H9 (cell line): Measurements from ENCODE around the gene PSMB7. TPM values are rescaled to one million over a fixed set of nuclear protein-coding genes. Genes with fewer than 3 reads are reported as not detected.

ENCODE experiments used
- DNase-seq: peaks from one replicate; pipeline ENCODE4 v3.0.0-alpha.2; 2017
- H2AFZ ChIP-seq: one replicate; pipeline ENCODE4 v1.6.1; 2013; ENCODE audit warnings: mild to moderate bottlenecking, low read length, control low read depth, moderate library complexity
- H2AK5ac ChIP-seq: 2 replicates; pipeline ENCODE4 v1.6.1; 2013; ENCODE audit warnings: low read length, control low read depth, mixed read lengths; ENCODE audit not compliant: insufficient read length
- H2BK120ac ChIP-seq: one replicate; pipeline ENCODE4 v1.6.1; 2013; ENCODE audit warnings: low read depth, mild to moderate bottlenecking, low read length, control low read depth, inconsistent platforms; ENCODE audit not compliant: poor library complexity, severe bottlenecking
- H2BK12ac ChIP-seq: 2 replicates; pipeline ENCODE4 v1.6.1; 2013; ENCODE audit warnings: low read length, control low read depth, mixed read lengths, low read depth; ENCODE audit not compliant: insufficient read length
- H2BK15ac ChIP-seq: 2 replicates; pipeline ENCODE4 v1.6.1; 2013; ENCODE audit warnings: low read depth, low read length, control low read depth
- H2BK20ac ChIP-seq: one replicate; pipeline ENCODE4 v1.6.1; 2013; ENCODE audit warnings: low read depth, mild to moderate bottlenecking, low read length, control low read depth, inconsistent platforms; ENCODE audit not compliant: poor library complexity, severe bottlenecking
- H2BK5ac ChIP-seq: 2 replicates; pipeline ENCODE4 v1.6.1; 2013; ENCODE audit warnings: low read length, control low read depth, mixed read lengths; ENCODE audit not compliant: insufficient read length
- H3K14ac ChIP-seq: 2 replicates; pipeline ENCODE4 v1.6.1; 2013; ENCODE audit warnings: low read length, control low read depth; ENCODE audit not compliant: insufficient read depth
- H3K18ac ChIP-seq: 2 replicates; pipeline ENCODE4 v1.6.1; 2013; ENCODE audit warnings: low read depth, mild to moderate bottlenecking, mixed read lengths, low read length, control low read depth; ENCODE audit not compliant: insufficient read length
- H3K23ac ChIP-seq: 2 replicates; pipeline ENCODE4 v1.6.1; 2013; ENCODE audit warnings: low read length, control low read depth, mixed read lengths, low read depth; ENCODE audit not compliant: insufficient read length
- H3K23me2 ChIP-seq: 2 replicates; pipeline ENCODE4 v1.6.1; 2013; ENCODE audit warnings: low read depth, mild to moderate bottlenecking, mixed read lengths, low read length, control low read depth; ENCODE audit not compliant: insufficient read length, poor library complexity, severe bottlenecking
- H3K27ac ChIP-seq: 2 replicates; pipeline ENCODE4 v1.5.1; 2013; ENCODE audit warnings: low read length, control low read depth, mixed read lengths, low read depth; ENCODE audit not compliant: insufficient read length
- H3K27me3 ChIP-seq: 2 replicates; pipeline ENCODE4 v1.6.1; 2013; ENCODE audit warnings: low read length, control low read depth, inconsistent platforms; ENCODE audit not compliant: insufficient read depth
- H3K4ac ChIP-seq: 2 replicates; pipeline ENCODE4 v1.6.1; 2013; ENCODE audit warnings: low read depth, mild to moderate bottlenecking, control low read depth, inconsistent platforms, low read length, moderate library complexity
- H3K4me1 ChIP-seq: 2 replicates; pipeline ENCODE4 v1.6.1; 2013; ENCODE audit warnings: low read length, control low read depth, inconsistent platforms; ENCODE audit not compliant: insufficient read depth
- H3K4me2 ChIP-seq: 2 replicates; pipeline ENCODE4 v1.6.1; 2013; ENCODE audit warnings: low read length, control low read depth, mixed read lengths; ENCODE audit not compliant: insufficient read length, insufficient read depth
- H3K56ac ChIP-seq: 2 replicates; pipeline ENCODE4 v1.6.1; 2013; ENCODE audit warnings: low read depth, mild to moderate bottlenecking, mixed read lengths, low read length, control low read depth; ENCODE audit not compliant: insufficient read length
- H3K79me1 ChIP-seq: 2 replicates; pipeline ENCODE4 v1.6.1; 2013; ENCODE audit warnings: low read depth, mild to moderate bottlenecking, moderate library complexity, low read length, control low read depth, inconsistent platforms; ENCODE audit not compliant: insufficient read depth, poor library complexity, severe bottlenecking
- H3K79me2 ChIP-seq: 2 replicates; pipeline ENCODE4 v1.6.1; 2013; ENCODE audit warnings: low read length, control low read depth, inconsistent platforms; ENCODE audit not compliant: insufficient read depth
- H3K9ac ChIP-seq: 2 replicates; pipeline ENCODE4 v1.6.1; 2013; ENCODE audit warnings: low read length, control low read depth, mixed read lengths; ENCODE audit not compliant: insufficient read length; ENCODE audit errors: extremely low read depth
- H3K9me3 ChIP-seq: one replicate; pipeline ENCODE4 v1.6.1; 2013; ENCODE audit warnings: low read depth, low read length, inconsistent platforms; ENCODE audit not compliant: control insufficient read depth
- H3T11ph ChIP-seq: one replicate; pipeline ENCODE4 v1.6.1; 2013; ENCODE audit warnings: mild to moderate bottlenecking, low read length, control low read depth, inconsistent platforms
- H4K20me1 ChIP-seq: one replicate; pipeline ENCODE4 v1.6.1; 2013; ENCODE audit not compliant: control insufficient read depth, insufficient read length, insufficient read depth
- H4K5ac ChIP-seq: 2 replicates; pipeline ENCODE4 v1.6.1; 2013; ENCODE audit warnings: low read depth, mild to moderate bottlenecking, mixed read lengths, low read length, control low read depth; ENCODE audit not compliant: insufficient read length
- H4K8ac ChIP-seq: replicated peaks from 2 replicates; pipeline ENCODE4 v1.6.1; 2013; ENCODE audit warnings: low read length, control low read depth, mixed read lengths, low read depth; ENCODE audit not compliant: insufficient read length
- H4K91ac ChIP-seq: 2 replicates; pipeline ENCODE4 v1.6.1; 2013; ENCODE audit warnings: low read depth, mild to moderate bottlenecking, moderate library complexity, mixed read lengths, low read length, control low read depth; ENCODE audit not compliant: insufficient read length
- H3K27ac Mint-ChIP-seq, 3 experiments: 2 replicates in 2 of 3; 3 replicates in 1 of 3; pipeline ENCODE4 v1.8.0; 2020 to 2021; ENCODE audit warnings: mixed read lengths in 3 of 3, mild to moderate bottlenecking in 1 of 3, moderate library complexity in 1 of 3
- H3K27me3 Mint-ChIP-seq: 2 replicates; pipeline ENCODE4 v1.8.0; 2021; ENCODE audit warnings: low read depth, mild to moderate bottlenecking, moderate library complexity, mixed read lengths
- H3K36me3 Mint-ChIP-seq, 3 experiments: 2 replicates in 2 of 3; 3 replicates in 1 of 3; pipeline ENCODE4 v1.8.0; 2020 to 2021; ENCODE audit warnings: low read depth in 3 of 3, mixed read lengths in 3 of 3; ENCODE audit not compliant: insufficient read depth in 1 of 3
- H3K4me1 Mint-ChIP-seq, 2 experiments: 2 replicates each; pipeline ENCODE4 v1.8.0; 2020; ENCODE audit warnings: mixed read lengths in 2 of 2
- H3K4me3 Mint-ChIP-seq, 2 experiments: 2 replicates in 1 of 2; 3 replicates in 1 of 2; pipeline ENCODE4 v1.8.0; 2020 to 2021; ENCODE audit warnings: mild to moderate bottlenecking in 2 of 2, mixed read lengths in 2 of 2, moderate library complexity in 1 of 2
- H3K9me3 Mint-ChIP-seq, 2 experiments: 2 replicates in 1 of 2; 3 replicates in 1 of 2; pipeline ENCODE4 v1.8.0; 2020; ENCODE audit warnings: mild to moderate bottlenecking in 2 of 2, mixed read lengths in 2 of 2, moderate library complexity in 1 of 2
- WGBS: extraction: QIAGEN DNeasy Blood & Tissue Kit; methylation state at CpG from one replicate; pipeline ENCODE4 v1.1.7; 2013; ENCODE audit warnings: missing lambda C conversion rate, low lambda C conversion rate, mixed read lengths; ENCODE audit not compliant: insufficient read length; ENCODE audit errors: extremely low coverage; 5-methylcytosine and 5-hydroxymethylcytosine counted together
- long read RNA-seq: library from polyadenylated mRNA; unstranded; transcript quantifications from one replicate; pipeline ENCODE4 v2.0.0, GENCODE V29; 2020
- total RNA-seq: library from RNA; stranded (reverse); gene quantifications from 2 replicates; pipeline ENCODE4 v1.2.1, GENCODE V29; 2021
- TF ChIP-seq, protein P1 (sequence below): fragments of 200-600 bp; sonication (generic); conservative IDR thresholded peaks from 3 replicates; pipeline ENCODE4 v1.8.0; 2021; ENCODE audit warnings: antibody characterized with exemption, mild to moderate bottlenecking

PSMB7 gene
- 209 and 216 TPM in 2 replicates for total RNA-seq
- long read RNA-seq, transcript PSMB7-201 (8 exons, 980 nt), result major isoform, 353 of 380 reads
- long read RNA-seq, partial matches to known transcripts, result 7 of 380 reads
- long read RNA-seq, other reads (novel, unspliced or antisense), result 20 of 380 reads

DNA sequence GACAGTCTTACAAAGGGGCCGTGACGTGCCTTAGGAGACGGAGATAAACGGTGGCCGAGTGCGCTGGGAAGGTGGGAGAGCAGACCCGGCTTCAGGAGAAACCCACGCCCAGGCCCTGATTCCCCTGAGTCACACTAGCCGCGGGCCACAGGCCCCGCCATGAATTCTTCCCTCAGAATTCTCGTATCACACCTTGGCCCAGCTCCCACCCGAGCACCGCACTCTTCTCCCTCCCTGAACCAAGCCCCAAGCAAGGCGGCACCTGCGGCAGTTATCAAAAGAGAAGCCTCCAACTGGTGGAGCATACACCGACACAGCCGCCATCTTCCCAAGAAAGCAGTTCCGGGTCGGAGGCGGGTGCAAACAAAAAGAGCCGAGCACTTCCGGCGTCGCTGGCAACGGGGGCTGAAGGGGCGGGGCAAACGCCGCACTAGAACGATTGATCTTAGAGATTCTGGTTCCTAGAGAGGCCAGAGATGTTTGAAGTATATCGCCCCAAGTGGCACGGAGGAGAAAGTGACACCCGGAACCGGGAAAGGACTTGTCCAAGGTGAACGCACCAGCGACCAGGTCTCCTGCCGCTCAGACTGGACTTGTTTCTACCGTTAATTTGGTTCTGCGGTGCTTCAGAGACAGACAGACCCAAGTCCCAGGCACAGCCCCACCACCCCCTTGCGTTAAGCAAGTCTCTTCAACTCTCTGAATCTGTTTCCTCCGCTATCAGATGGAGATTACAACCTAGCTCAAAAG, at the start of gene PSMB7:
PSMB7 (minus strand) TSS at position 341 of the 750 bp plus-strand sequence; CDS start at position 324, 17 bp downstream.
- Histone ChIP-seq H2AK5ac (peak within 1 kb of the TSS; percentile 1), H2BK12ac (no peak within 1 kb of the TSS), H3K9me3 (no peaks in the 10 kb centered on the region), H2BK15ac (no peak within 1 kb of the TSS), H4K20me1 (no peaks in the 10 kb centered on the region), H3K18ac (peak within 1 kb of the TSS; percentile 87), H4K8ac (peak within 1 kb of the TSS; percentile 74), H2BK20ac (no peak within 1 kb of the TSS), H2BK120ac (no peak within 1 kb of the TSS), H3K23ac (no peak within 1 kb of the TSS), H3K23me2 (peaks cover 4% of the 10 kb centered on the region), H3K4ac (no peak within 1 kb of the TSS), H3K4me2 (peak within 1 kb of the TSS; percentile 86), H3K27ac (no peak within 1 kb of the TSS), H2BK5ac (peak within 1 kb of the TSS; percentile 24), H4K5ac (peak within 1 kb of the TSS; percentile 36), H4K91ac (no peak within 1 kb of the TSS), H3K4me1 (peaks cover 2% of the 10 kb centered on the region; the same call in 1 of the 2 replicates), H3K9ac (peak within 1 kb of the TSS; percentile 96), H3K79me1 (no peaks in the 10 kb centered on the region), H3K56ac (peak within 1 kb of the TSS; percentile 41), H3K14ac (peak within 1 kb of the TSS; percentile 33; the same call in 1 of the 2 replicates), H3K79me2 (peaks cover 6% of the 10 kb centered on the region; the same call in 1 of the 2 replicates), H3K27me3 (no peaks in the 10 kb centered on the region), H3T11ph (no peak within 1 kb of the TSS), H2AFZ (no peak within 1 kb of the TSS)
- peak; percentile 96 for DNase-seq
- Mint-ChIP-seq H3K9me3 (no peaks in the 10 kb centered on the region; a peak in 1 of 5 replicates), H3K4me3 (peak within 1 kb of the TSS; percentile 99 to 100), H3K4me1 (peaks cover 10 to 15% of the 10 kb centered on the region in 2 experiments), H3K27me3 (no peaks in the 10 kb centered on the region; the same call in 1 of the 2 replicates), H3K27ac (peak within 1 kb of the TSS; percentile 99 to 100 (median 100)), H3K36me3 (peaks cover 12 to 45% (median 41%) of the 10 kb centered on the region in 3 experiments; a peak in 6 of 7 replicates)
- TF ChIP-seq, protein P1, sequence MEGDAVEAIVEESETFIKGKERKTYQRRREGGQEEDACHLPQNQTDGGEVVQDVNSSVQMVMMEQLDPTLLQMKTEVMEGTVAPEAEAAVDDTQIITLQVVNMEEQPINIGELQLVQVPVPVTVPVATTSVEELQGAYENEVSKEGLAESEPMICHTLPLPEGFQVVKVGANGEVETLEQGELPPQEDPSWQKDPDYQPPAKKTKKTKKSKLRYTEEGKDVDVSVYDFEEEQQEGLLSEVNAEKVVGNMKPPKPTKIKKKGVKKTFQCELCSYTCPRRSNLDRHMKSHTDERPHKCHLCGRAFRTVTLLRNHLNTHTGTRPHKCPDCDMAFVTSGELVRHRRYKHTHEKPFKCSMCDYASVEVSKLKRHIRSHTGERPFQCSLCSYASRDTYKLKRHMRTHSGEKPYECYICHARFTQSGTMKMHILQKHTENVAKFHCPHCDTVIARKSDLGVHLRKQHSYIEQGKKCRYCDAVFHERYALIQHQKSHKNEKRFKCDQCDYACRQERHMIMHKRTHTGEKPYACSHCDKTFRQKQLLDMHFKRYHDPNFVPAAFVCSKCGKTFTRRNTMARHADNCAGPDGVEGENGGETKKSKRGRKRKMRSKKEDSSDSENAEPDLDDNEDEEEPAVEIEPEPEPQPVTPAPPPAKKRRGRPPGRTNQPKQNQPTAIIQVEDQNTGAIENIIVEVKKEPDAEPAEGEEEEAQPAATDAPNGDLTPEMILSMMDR, result peak; percentile 87
- WGBS, result no CpG with 5 or more reads among the region's 41 CpGs
